ENCODE data around the gene BEX3.
"Not testable (repeated sequence)": the region's sequence is repeated elsewhere in the genome, so short reads cannot be mapped to it uniquely, and the experiment has no call there.

Gene BEX3

GRCh38 chrX:103376118-103376978, at the start of gene BEX3:
BEX3 (plus strand) TSS chrX:103376538; CDS start chrX:103377522, 984 bp downstream.
- DNase-seq = peak; percentile 64

- DNase-seq = no peak
These were observed 46.3 kb upstream of the BEX3 start, which contains the start of gene TCEAL7 for GRCh38 chrX:103329991-103330390. TCEAL7 (plus strand) TSS chrX:103330239; CDS start chrX:103331404, 1,165 bp downstream.

- DNase-seq = no peak
These were observed 45.6 kb upstream of the BEX3 start for GRCh38 chrX:103330681-103331288.

GRCh38 chrX:103338663-103339062, 37.7 kb upstream of the BEX3 start:
- DNase-seq = no peak

GRCh38 chrX:103343105-103343504, 33.2 kb upstream of the BEX3 start:
- no peak for DNase-seq

GRCh38 chrX:103344606-103345005, 31.7 kb upstream of the BEX3 start:
- DNase-seq = no peak

- no peak for DNase-seq
These were observed 28.5 kb upstream of the BEX3 start for GRCh38 chrX:103347682-103348397.

GRCh38 chrX:103356130-103356798, 20.1 kb upstream of the BEX3 start, which contains the start of gene TCEAL9:
TCEAL9 (plus strand) TSS chrX:103356506; CDS start chrX:103357685, 1,179 bp downstream.
- no peak for DNase-seq

- DNase-seq = no peak
These were observed 19.5 kb upstream of the BEX3 start for GRCh38 chrX:103356858-103357257.

GRCh38 chrX:103357871-103358270, 18.5 kb upstream of the BEX3 start:
- DNase-seq = no peak

- DNase-seq = not testable (repeated sequence)
These were observed 16.7 kb upstream of the BEX3 start for GRCh38 chrX:103359605-103360004.

- DNase-seq = no peak
These were observed 16.2 kb upstream of the BEX3 start for GRCh38 chrX:103360092-103360491.

GRCh38 chrX:103360916-103361315, 15.4 kb upstream of the BEX3 start:
- no peak for DNase-seq

GRCh38 chrX:103361798-103362197, 14.5 kb upstream of the BEX3 start:
- DNase-seq = no peak

- DNase-seq = no peak
These were observed 13.9 kb upstream of the BEX3 start for GRCh38 chrX:103362474-103362873.

- DNase-seq = no peak
These were observed 13.3 kb upstream of the BEX3 start for GRCh38 chrX:103363046-103363445.

GRCh38 chrX:103367502-103367901, 8.8 kb upstream of the BEX3 start:
- DNase-seq = no peak

- no peak for DNase-seq
These were observed 6.9 kb upstream of the BEX3 start for GRCh38 chrX:103369479-103369878.

- DNase-seq = no peak
These were observed 3.5 kb upstream of the BEX3 start for GRCh38 chrX:103372886-103373285.

- no peak for DNase-seq
These were observed 2.8 kb upstream of the BEX3 start for GRCh38 chrX:103373581-103373980.

GRCh38 chrX:103376979-103377324, 614 bp downstream of the BEX3 start:
- no peak for DNase-seq

- no peak for DNase-seq
These were observed 2.7 kb downstream of the BEX3 start for GRCh38 chrX:103378990-103379389.

GRCh38 chrX:103382877-103383276, 6.5 kb downstream of the BEX3 start:
- no peak for DNase-seq

Data from activated CD8-positive, alpha-beta memory T cell treated with anti-CD3 and anti-CD28 coated beads for 24 hours (primary cell).